Colon (tissue), 2 donors: ENCODE data around the gene IAPP.
"Not testable (repeated sequence)": the region's sequence is repeated elsewhere in the genome, so short reads cannot be mapped to it uniquely, and the experiment has no call there.

Experiments used
- FAIRE-seq: peaks from 2 replicates; lab custom pipeline; 2012; peaks lifted over from hg19 to GRCh38; lab: Jason Lieb, UNC
- donor health status: control.
- donor health status: control.

The IAPP gene

GRCh38 chr12:21381320-21381719, 8.6 kb downstream of the IAPP start:
- not testable (repeated sequence) for FAIRE-seq

GRCh38 chr12:21384261-21384660, 11.6 kb downstream of the IAPP start:
- FAIRE-seq = no peak

GRCh38 chr12:21387174-21387573, 14.5 kb downstream of the IAPP start:
- no peak for FAIRE-seq

GRCh38 chr12:21392384-21392783, 19.7 kb downstream of the IAPP start:
- no peak for FAIRE-seq

- FAIRE-seq = not testable (repeated sequence)
Measured at GRCh38 chr12:21394828-21395626, 22.3 kb downstream of the IAPP start.

- FAIRE-seq = no peak
Measured at GRCh38 chr12:21413369-21414277, 40.9 kb downstream of the IAPP start.

- FAIRE-seq = no peak
Measured at GRCh38 chr12:21416511-21417121, 43.9 kb downstream of the IAPP start.

GRCh38 chr12:21418398-21418797, 45.7 kb downstream of the IAPP start:
- not testable (repeated sequence) for FAIRE-seq

GRCh38 chr12:21419009-21419699, 46.5 kb downstream of the IAPP start:
- not testable (repeated sequence) for FAIRE-seq

GRCh38 chr12:21428241-21428640, 55.5 kb downstream of the IAPP start:
- FAIRE-seq = no peak
